Measurements from ENCODE around the gene TLE5.

Gene TLE5

GRCh38 chr19:3031607-3031867 lies 30.8 kb downstream of the TLE5 start:
- ChIA-PET POLR2A (no interaction called here), CTCF (interaction anchor here (1.5 kb wide), 1 partner anchor 73 kb away, joined by 4 read pairs; no protein-coding TSS in a partner anchor)
- no peak overlapping the region for H3K4me3 ChIP-seq (ENCODE audit: low read depth, low read length)
- TF ChIP-seq CTCF (IDR thresholded peaks at IDR 0.05; ENCODE audit: insufficient read depth, low read length, missing control alignments): no peak
- no peak for DNase-seq (ENCODE audit: low read depth, low spot score)

DNA sequence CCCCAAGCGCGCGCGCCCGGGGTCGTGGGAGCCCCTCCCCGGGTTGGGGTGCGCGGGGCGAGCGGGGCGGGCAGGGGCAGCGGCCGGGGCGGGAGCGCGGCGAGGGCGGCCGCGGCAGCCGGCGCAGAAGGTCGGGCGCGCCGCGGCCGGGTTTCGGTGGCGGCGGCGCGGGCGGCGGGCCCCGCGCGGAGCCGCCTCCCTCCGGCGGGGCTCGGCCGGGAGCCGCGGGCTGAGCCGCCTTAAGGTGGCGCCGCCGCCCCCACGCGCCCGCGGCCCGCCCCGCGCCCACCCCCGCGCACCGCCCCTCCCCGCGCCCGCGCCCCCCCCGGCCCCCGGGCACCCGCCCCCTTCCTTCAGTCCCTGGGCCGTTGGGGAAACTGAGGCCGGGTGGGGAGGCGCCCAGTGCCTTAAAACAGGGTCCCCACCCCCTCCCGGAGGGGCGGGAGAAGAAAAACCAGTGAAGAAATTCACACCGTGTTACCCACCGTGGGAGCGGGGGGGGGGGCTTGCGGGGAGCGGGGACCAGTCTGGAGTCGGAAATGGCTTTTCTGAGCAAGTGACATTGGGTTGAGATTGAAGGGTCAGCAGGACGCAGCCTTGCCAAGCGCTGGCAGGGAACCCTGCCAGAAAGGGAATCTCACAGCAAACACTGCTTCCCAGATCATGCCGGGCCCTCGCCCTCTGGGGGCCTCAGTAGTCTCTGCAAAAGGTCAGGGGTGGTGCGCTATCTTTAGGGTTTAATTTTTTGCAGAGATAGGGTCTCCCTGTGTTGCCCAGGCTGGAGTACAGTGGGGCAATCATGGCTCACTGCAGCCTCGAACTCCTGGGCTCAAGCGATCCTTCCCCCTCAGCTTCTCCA lies 33.0 kb downstream of the TLE5 start, which contains the start of gene TLE2:
Gene TLE2, minus strand, starts transcription at position 216 of the 859 bp plus-strand sequence. CDS start 376 bp downstream, outside the sequence.
- CTCF ChIA-PET: no interaction called here
- POLR2A ChIA-PET: no interaction called here
- DNase-seq (ENCODE audit: low read depth, low spot score): no peak
- TF ChIP-seq CTCF (IDR thresholded peaks at IDR 0.05; ENCODE audit: insufficient read depth, low read length, missing control alignments): no peak
- peak within 1 kb of the TSS; percentile 36 for H3K4me3 ChIP-seq (ENCODE audit: low read depth, low read length)

DNA sequence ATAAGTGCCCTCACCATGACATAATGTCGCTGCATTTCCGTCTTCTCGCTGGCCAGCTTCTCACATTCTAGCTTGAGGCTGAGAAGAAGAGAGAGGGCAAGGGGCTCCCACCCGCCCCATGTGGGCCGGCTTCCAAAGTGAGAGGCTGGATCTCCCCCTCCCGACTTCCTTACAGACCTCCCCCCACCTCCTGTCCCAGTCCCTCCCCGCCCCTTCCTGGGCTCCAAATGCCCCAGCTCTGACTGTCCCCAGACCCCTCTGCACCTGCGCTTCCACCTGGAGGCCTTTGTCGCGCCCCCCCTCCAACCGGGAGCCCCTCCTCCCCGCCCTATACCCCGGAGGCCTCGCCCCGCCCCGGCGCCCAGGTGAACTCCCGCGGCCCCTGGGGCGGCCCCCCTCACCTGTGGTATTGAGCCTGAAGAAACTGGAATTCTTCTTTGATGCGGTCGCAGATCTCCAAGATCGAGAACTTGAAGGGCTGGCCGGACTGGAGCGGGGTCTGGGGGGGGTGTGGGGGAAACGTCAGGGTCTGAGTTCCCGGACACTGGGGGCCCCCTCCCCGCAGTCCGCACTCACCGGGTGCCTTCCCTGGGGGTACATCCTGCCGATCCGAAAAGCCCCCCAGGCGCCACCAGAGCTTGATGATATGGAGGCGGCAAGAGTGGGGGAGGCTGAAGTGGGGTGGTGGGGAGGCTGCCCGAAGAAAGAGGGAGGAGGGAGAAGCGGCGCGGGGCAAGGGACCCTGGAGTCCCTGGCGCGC lies 33.8 kb downstream of the TLE5 start:
- no peak for TF ChIP-seq CTCF (IDR thresholded peaks at IDR 0.05; ENCODE audit: insufficient read depth, low read length, missing control alignments)
- no peak for DNase-seq (ENCODE audit: low read depth, low spot score)
- ChIA-PET CTCF (interaction anchor here (0.8 kb wide), 1 partner anchor 71 kb away, joined by 3 read pairs; no protein-coding TSS in a partner anchor), POLR2A (no interaction called here)
- peak overlapping the region; percentile 36 for H3K4me3 ChIP-seq (ENCODE audit: low read depth, low read length)

DNA sequence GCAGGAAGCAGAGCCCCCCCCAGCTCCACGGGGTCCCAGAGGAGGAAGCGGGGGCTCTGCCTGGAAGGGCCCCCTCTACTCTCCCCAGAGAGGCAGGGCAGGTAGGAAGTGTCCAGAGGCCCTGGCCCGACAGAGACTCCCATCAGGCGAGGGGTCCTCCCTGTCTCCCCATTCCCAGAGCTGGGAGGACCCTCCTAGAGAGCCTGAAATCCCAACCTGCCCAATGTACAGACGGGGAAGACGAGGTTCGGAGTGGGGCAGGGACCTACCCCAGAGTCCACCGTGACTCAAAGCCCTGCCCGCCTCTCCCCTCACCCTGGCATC lies 34.4 kb downstream of the TLE5 start:
- no peak for TF ChIP-seq CTCF (IDR thresholded peaks at IDR 0.05; ENCODE audit: insufficient read depth, low read length, missing control alignments)
- DNase-seq (ENCODE audit: low read depth, low spot score): no peak
- POLR2A ChIA-PET: no interaction called here
- no peak overlapping the region for H3K4me3 ChIP-seq (ENCODE audit: low read depth, low read length)
- CTCF ChIA-PET: interaction anchor here (0.8 kb wide), 1 partner anchor 71 kb away, joined by 3 read pairs; no protein-coding TSS in a partner anchor

GRCh38 chr19:3027292-3027691 lies 35.0 kb downstream of the TLE5 start:
- ChIA-PET POLR2A (no interaction called here), CTCF (no interaction called here)
- no peak overlapping the region for H3K4me3 ChIP-seq (ENCODE audit: low read depth, low read length)
- no peak for DNase-seq (ENCODE audit: low read depth, low spot score)
- no peak for TF ChIP-seq CTCF (IDR thresholded peaks at IDR 0.05; ENCODE audit: insufficient read depth, low read length, missing control alignments)

DNA sequence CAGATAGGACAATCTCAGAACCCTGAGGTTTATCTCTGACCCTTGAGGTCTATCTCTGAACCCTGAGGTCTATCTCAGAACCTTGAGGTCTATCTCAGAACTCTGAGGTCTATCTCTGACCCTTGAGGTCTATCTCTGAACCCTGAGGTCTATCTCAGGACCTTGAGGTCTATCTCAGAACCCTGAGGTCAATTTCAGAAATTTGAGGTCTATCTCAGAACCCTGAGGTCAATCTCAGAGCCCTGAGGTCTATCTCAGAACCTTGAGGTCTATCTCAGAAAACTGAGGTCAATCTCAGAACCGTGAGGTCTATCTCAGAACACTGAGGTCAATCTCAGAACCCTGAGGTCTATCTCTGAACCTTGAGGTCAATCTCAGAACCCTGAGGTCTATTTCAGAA lies 35.5 kb downstream of the TLE5 start:
- no peak for DNase-seq (ENCODE audit: low read depth, low spot score)
- POLR2A ChIA-PET: no interaction called here
- no peak overlapping the region for H3K4me3 ChIP-seq (ENCODE audit: low read depth, low read length)
- CTCF ChIA-PET: no interaction called here
- no peak for TF ChIP-seq CTCF (IDR thresholded peaks at IDR 0.05; ENCODE audit: insufficient read depth, low read length, missing control alignments)

Data from AG04449 (cell line).